Measurements from ENCODE around the gene C9orf40. TPM values are rescaled to one million over a fixed set of nuclear protein-coding genes. Genes with fewer than 3 reads are reported as not detected.

The C9orf40 gene
- total RNA-seq, 1 experiment from 2014 or later, result 12.8 TPM

DNA sequence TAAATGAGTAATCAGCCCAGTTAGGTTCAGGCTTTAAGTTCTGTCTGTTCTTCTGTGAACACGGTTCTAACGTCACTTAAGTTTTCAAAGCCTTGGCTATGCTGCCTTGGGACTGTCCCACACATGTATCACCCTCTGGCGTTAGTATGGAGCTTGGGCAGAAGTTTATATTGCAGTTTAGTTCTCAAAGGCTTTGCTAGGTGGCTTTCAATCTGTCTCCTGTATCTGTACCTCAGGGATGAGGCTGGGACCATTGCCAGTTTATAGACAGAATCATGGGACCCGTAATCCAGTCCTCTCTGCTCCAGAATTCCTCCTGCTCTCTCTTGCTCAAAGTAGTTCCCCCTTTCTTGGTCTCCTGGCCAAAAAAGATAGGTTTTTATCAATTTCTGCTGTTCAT lies 12.1 kb downstream of the C9orf40 start (continued):
- TF ChIP-seq EZH2phosphoT487 (IDR thresholded peaks at IDR 0.05; ENCODE audit: borderline replicate concordance) (no peak), POLR2A (IDR thresholded peaks at IDR 0.05; ENCODE audit: borderline replicate concordance, extremely low read depth, insufficient read depth, insufficient read length) (no peak), FOSL1 (IDR thresholded peaks at IDR 0.05; ENCODE audit: low read depth) (no peak), CEBPB (IDR thresholded peaks at IDR 0.05; ENCODE audit: low read depth) (no peak), ATF3 (IDR thresholded peaks at IDR 0.05) (no peak)
- TF ChIP-seq, protein P1, sequence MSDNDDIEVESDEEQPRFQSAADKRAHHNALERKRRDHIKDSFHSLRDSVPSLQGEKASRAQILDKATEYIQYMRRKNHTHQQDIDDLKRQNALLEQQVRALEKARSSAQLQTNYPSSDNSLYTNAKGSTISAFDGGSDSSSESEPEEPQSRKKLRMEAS (IDR thresholded peaks at IDR 0.05), result no peak

DNA sequence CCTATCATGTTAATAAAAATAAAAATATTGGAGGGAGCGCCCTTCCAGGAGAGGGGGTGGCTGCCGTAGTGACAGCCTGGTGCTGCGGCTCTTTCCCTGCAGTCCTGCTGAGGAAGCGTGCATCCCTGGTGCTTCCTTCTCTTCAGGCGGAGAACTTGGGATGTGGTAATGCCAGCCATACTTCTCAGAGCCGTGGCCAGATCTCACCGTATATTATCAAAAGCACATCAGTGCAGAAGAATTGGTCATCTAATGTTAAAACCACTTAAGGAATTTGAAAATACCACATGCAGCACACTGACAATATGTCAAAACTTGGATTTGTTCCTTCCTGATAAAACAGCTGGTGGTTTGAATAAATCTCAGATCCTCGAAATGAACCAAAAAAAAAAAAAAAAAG lies 17.7 kb downstream of the C9orf40 start:
- Histone ChIP-seq H3K79me2 (ENCODE audit: insufficient read depth, low read length) (no peaks in the 10 kb centered on the region), H3K9me3 (ENCODE audit: control insufficient read depth in 1 of 2, insufficient read depth in 1 of 2, low read depth in 1 of 2, low read length in 2 of 2) (no peaks in the 10 kb centered on the region; a peak in 1 of 4 replicates), H3K36me3 (ENCODE audit: control insufficient read depth in 1 of 2, insufficient read depth in 2 of 2, low read length in 2 of 2) (no peaks in the 10 kb centered on the region), H3K9ac (ENCODE audit: low read length) (no peak overlapping the region), H4K20me1 (ENCODE audit: insufficient read depth) (no peaks in the 10 kb centered on the region), H2AFZ (ENCODE audit: low read depth, low read length, poor library complexity, severe bottlenecking) (no peak overlapping the region), H3K4me1 (ENCODE audit: control insufficient read depth in 1 of 2, insufficient read depth in 2 of 2, low read length in 2 of 2) (no peaks in the 10 kb centered on the region), H3K27me3 (ENCODE audit: insufficient read depth, low read length) (no peaks in the 10 kb centered on the region), H3K4me3 (replicated peaks in 1 of 2; ENCODE audit: low read depth in 1 of 2, low read length in 2 of 2) (no peak overlapping the region), H3K4me2 (ENCODE audit: low read length) (no peak overlapping the region), H3K9me2 (ENCODE audit: insufficient read depth) (no peaks in the 10 kb centered on the region), H3K27ac (ENCODE audit: low read depth, low read length) (no peak overlapping the region)
- DNase-seq (ENCODE audit: low read depth, low spot score) (no peak), ATAC-seq (no peak)
- intact Hi-C loops (cut with micrococcal nuclease), result no loop called here
- BruUV-seq (replicated peaks), result no TSS peak
- no peak for TF ChIP-seq EGR1 (IDR thresholded peaks at IDR 0.05; ENCODE audit: low read depth)
- TF ChIP-seq RAD21 (IDR thresholded peaks at IDR 0.05; ENCODE audit: low read depth), result no peak
- TF ChIP-seq FOSL1 (IDR thresholded peaks at IDR 0.05; ENCODE audit: low read depth), result no peak
- TF ChIP-seq CBX3 (IDR thresholded peaks at IDR 0.05; ENCODE audit: low read depth), result no peak
- no peak for TF ChIP-seq ZFX (IDR thresholded peaks at IDR 0.05)
- TF ChIP-seq TCF7L2 (IDR thresholded peaks at IDR 0.05; ENCODE audit: borderline replicate concordance, extremely low read depth, insufficient read depth, insufficient read length), result no peak
- TF ChIP-seq, protein P2, sequence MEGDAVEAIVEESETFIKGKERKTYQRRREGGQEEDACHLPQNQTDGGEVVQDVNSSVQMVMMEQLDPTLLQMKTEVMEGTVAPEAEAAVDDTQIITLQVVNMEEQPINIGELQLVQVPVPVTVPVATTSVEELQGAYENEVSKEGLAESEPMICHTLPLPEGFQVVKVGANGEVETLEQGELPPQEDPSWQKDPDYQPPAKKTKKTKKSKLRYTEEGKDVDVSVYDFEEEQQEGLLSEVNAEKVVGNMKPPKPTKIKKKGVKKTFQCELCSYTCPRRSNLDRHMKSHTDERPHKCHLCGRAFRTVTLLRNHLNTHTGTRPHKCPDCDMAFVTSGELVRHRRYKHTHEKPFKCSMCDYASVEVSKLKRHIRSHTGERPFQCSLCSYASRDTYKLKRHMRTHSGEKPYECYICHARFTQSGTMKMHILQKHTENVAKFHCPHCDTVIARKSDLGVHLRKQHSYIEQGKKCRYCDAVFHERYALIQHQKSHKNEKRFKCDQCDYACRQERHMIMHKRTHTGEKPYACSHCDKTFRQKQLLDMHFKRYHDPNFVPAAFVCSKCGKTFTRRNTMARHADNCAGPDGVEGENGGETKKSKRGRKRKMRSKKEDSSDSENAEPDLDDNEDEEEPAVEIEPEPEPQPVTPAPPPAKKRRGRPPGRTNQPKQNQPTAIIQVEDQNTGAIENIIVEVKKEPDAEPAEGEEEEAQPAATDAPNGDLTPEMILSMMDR (IDR thresholded peaks at IDR 0.05 in 2 of 3, conservative IDR thresholded peaks at IDR 0.05 in 1 of 3; ENCODE audit: borderline replicate concordance in 1 of 3, insufficient read depth in 1 of 3, low read depth in 2 of 3, low read length in 2 of 3), result no peak
- TF ChIP-seq REST (IDR thresholded peaks at IDR 0.05; ENCODE audit: low read depth), result no peak
- TF ChIP-seq ELF1 (IDR thresholded peaks at IDR 0.05; ENCODE audit: borderline replicate concordance, low read depth), result no peak
- TF ChIP-seq CEBPB (IDR thresholded peaks at IDR 0.05; ENCODE audit: low read depth), result no peak
- TF ChIP-seq, protein P3, sequence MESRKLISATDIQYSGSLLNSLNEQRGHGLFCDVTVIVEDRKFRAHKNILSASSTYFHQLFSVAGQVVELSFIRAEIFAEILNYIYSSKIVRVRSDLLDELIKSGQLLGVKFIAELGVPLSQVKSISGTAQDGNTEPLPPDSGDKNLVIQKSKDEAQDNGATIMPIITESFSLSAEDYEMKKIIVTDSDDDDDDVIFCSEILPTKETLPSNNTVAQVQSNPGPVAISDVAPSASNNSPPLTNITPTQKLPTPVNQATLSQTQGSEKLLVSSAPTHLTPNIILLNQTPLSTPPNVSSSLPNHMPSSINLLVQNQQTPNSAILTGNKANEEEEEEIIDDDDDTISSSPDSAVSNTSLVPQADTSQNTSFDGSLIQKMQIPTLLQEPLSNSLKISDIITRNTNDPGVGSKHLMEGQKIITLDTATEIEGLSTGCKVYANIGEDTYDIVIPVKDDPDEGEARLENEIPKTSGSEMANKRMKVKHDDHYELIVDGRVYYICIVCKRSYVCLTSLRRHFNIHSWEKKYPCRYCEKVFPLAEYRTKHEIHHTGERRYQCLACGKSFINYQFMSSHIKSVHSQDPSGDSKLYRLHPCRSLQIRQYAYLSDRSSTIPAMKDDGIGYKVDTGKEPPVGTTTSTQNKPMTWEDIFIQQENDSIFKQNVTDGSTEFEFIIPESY (IDR thresholded peaks at IDR 0.05; ENCODE audit: extremely low read depth, insufficient replicate concordance, low read length), result no peak
- TF ChIP-seq SRF (IDR thresholded peaks at IDR 0.05; ENCODE audit: low read depth), result no peak
- TF ChIP-seq ZNF274 (IDR thresholded peaks at IDR 0.05; ENCODE audit: low read depth, low read length), result no peak
- TF ChIP-seq EZH2 (IDR thresholded peaks at IDR 0.05), result no peak
- RAD21 ChIA-PET (ENCODE audit: low non-redundant PET in 1 of 2, low total read pairs in 2 of 2, uncharacterized antibody in 2 of 2, unreplicated experiment in 2 of 2), result no interaction called here
- POLR2A ChIA-PET, result no interaction called here
- CTCF ChIA-PET, result no interaction called here

All from HCT116 (cell line).